DMS153 (cell line): ENCODE data around the gene CDHR3.
A peak's percentile ranks its signal among the peaks of the same experiment; 100 is the strongest.

Source experiments
- DNase-seq: peaks from one replicate; lab custom pipeline; 2025; lab: John Stamatoyannopoulos, UW

Gene CDHR3

DNA sequence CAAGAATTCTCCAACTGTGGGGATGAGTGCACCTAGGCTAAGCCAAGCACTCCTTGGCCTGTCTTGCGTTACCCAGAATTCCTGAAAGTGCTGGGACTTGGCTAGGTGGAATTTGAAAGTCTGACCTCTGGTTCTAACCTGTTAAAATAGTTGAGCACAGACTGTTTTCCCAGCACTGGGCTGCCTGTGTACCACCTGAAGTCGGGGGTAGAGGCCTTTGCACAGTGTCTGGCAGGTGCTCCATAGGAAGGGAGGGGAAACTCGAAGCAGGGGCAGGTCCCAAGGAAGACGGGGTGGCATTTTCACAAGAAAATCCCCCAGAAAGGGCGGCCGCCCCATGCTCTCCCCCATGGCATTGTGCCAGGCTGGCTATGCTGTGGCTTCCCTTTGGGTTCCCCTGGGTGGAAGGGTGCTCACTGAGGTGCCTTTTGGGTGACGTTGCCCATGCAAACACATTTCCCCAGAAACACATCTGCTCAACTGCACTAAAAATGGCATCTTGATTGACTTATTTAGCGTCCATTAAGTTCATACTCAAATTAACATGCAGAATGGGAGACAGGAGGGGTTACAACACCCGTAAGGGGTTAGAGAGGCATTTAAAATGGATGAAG is 86.2 kb downstream of the CDHR3 start:
- no peak for DNase-seq

DNA sequence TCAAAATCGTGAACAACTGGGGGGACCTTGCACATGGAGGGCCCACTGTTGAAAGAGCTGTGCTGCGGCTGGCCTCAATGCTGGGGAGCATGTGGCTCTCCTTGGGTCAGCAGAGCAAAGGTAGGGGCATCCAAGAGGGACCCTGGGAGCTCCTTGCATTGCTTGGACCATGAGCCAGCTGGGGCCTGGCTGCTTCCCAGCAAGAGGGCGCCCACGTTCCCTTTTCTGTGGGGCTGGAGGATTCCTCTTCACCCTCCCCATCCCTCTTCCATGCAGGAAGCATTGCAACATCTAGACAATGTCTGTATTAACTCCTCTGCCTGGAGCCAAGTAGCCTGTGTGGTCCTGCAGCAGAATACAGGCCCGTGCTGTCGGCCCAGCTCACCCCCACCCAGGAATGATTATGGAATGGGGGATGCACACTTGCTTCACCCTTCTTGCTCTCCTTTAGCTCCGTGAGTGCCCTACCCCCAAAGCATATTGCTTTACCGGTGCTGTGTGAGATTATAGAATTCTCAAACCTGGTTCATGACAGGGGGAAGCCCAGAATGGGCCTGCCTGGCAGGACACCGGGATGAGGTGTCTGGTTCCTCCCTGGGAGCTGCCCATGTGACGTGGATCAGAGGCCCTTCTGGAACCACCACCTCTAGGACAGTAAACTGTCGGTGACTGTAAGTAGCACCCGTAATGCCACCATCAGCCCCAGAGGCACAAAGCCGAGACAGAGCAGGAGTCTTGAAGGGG is 87.1 kb downstream of the CDHR3 start:
- no peak for DNase-seq

GRCh38 chr7:106050746-106051117 is 87.7 kb downstream of the CDHR3 start:
- no peak for DNase-seq

GRCh38 chr7:106052681-106053080 is 89.6 kb downstream of the CDHR3 start:
- no peak for DNase-seq

GRCh38 chr7:106053109-106053508 is 90.0 kb downstream of the CDHR3 start:
- no peak for DNase-seq

DNA sequence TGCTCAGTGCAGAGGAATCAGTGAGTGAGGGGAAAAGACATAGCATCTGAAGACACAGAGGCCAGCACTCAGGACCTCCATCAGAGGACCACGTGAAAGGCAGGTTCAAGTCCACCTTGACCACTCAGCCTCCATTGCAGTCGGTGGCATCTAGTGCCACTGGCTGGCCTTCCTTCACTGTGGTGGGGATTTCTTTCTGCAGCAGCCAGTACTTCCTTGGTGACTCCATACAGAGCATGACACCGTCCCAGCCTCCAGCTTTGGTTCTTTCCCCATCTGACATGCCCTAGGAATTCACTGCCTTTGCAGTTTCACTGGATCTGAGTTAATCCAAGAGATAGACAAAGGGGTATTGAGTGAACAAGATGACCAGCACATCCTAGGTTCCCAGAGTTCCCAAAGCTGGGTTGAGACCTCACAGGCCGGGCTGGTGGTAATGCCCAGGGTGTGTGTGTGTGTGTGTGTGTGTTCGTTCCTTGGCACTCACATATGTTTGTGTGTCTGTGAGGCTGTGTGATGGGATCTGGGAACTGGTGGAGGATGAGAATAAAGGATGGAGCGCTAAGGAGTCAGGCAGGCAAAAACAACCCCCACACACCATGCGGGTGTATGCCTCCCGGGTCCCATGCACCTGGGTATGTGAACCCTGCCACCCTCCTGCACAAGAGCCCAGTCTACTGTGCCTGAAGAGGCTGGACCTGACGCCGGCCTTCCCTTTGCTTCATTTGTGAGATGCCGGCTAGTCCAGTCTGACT is 91.3 kb downstream of the CDHR3 start:
- no peak for DNase-seq

- no peak for DNase-seq
These were observed 92.0 kb downstream of the CDHR3 start for GRCh38 chr7:106054971-106055532.

DNA sequence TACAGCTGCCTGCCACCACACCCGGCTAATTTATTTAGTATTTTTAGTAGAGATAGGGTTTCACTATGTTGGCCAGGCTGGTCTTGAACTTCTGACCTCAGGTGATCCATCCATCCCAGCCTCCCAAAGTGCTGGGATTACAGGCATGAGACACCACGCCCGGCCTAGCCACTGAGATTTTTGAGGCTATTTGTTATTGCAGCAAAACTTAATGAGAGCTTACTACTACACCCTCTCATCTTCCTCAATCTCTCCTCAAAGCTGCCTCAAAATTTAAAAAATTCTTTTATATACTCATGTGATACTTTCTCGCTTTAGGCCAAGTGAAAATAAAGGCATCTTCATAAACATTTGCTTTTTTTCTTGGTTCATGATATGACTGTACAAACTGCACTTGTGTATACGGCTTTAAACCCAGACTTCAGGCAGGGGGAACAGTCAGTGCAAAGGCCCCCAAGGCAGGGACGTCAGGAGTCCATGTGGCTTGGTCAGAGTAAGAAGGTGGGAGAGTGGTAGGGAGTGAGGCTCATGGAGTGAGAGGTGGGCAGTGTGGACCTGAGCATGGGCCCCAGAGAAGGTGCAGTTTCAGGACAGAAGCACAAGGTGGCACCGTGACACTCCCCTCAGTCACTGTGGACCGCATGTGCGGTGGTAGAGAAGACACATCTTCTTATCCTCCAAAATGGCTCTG is 93.6 kb downstream of the CDHR3 start:
- peak; percentile 22 for DNase-seq

DNA sequence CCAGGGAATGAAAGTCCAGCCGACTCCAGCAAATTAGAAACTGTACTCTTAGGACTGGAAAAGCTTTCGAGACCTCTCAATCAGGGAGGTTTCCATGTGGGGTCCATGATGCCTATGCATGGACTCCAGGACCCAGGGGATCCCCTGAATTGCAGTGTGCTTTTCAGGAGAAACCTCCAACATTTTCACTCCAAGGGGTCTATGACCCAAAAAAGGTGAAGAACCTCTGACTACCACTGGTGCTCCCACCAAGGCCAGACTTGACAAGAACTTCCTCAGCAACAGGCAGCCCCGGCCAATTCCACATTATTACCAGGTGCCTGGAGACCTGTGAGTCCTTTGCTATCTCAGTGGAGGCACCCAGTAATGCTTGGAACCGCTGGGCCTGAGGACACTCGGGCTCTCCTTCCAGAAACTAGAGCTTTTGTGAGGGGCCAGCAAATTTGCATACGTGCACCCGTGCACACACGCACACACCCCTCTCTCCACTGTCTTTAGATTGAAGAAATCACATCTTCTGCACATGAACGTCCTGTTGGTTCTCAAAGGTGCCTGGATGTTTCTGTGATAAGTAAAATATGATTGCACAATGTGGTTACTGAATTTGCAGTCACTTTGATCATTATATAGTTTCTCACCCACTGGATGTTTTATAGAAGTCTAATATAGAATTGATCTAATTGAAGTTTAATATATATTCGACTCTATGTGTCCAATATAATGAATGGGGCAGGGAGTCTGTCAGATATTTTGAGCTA is 94.3 kb downstream of the CDHR3 start:
- DNase-seq, result no peak

DNA sequence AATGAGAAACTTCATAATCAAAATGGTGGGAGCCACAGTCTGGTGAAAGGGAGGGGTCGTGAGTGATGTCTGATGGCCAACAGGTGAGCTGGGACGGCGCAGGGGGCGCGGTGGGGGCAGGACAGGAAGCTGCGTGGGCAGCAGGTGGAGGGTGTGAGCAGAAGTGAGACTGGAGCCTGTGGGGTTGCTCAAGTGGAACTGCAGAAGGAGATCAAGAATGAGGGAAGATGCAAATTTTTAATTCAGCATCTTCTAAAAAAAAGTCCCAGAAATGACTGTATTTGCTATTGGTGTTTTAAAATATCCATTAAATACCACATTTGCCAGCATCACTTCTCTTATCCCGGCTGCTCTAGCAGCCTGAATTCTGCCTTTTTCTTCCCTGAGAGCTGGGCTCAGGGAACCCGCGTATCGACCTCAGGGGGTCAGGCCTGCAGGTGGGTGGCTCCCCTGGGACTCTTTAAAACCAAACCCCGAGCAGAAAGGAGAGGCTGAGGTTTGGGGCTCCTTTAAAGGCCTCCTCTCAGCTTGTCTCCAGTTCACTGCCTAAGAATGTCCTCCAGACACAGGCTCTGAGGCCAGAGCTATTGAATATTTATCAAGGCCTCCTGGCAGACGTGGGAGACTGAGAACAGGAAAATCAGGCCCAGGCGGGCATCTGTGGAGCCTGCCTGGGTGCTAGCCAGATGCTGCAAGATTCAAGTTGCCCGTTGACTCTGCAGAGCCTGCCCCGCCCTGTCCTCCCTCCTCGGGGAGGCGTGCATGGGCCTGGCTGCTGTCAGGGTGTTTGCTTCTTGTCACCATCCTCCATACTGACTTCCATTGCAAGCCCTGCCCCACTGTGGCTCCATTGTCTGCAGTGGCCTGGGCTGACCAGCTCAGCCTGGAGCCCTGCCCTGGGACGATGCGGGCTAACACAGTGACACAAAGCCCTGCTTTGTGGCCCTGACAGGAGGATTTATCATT is 95.2 kb downstream of the CDHR3 start:
- peak; percentile 36 for DNase-seq

- DNase-seq, result no peak
These were observed 95.9 kb downstream of the CDHR3 start for GRCh38 chr7:106058928-106059324.

GRCh38 chr7:106059556-106059955 is 96.5 kb downstream of the CDHR3 start:
- DNase-seq, result no peak

GRCh38 chr7:106060394-106060920 is 97.4 kb downstream of the CDHR3 start:
- no peak for DNase-seq

DNA sequence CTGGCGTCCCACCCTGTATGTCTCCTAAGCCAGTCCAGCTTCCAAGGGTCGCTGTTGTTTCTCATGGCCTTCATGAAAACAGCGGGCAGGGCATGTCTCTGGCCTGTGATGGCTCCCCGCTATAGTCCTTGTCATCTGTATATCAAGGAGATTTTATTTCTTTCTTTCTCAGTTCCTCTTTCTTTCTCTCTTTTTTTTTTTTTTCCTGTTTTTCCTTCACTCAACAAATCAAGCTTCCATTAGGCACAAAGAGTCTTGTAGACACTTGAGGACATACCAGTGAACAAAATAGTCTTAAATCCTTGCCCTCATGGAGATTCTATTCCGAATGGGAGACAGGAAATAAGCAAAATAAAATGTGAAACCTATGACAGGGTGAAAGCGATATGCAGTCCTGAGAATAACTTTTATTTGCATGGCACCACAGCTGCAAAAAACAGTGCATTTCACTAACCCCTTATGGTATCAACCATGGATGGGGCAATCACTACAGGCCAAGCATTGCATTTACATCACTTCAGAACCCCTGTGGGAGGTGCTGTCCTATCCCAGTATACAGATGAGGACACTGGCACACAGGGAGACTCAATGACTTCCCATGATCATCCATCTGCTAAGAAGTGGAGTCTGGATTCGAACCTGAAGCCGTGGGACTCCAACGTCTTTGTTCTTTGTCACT is 98.4 kb downstream of the CDHR3 start:
- DNase-seq, result no peak

DNA sequence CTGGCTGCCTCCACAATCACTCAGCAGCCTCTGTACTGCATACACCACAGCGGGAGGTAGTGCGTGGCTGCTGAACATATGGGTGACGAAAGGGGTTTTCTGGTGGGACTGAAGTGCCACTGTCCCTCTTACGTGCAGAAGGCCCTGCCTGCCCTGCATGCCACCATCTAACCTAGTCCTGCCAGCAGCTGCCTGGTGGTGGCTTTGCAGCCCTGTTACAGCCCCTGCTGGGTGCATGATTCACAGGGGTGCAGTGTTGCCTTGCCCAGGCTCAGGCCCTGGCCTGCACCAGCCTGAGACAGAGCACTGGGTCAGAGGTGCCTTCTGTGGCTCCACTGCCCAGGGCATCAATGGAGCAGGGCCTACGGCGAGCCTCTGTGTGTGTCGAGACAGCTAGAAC is 98.9 kb downstream of the CDHR3 start:
- DNase-seq, result no peak

DNA sequence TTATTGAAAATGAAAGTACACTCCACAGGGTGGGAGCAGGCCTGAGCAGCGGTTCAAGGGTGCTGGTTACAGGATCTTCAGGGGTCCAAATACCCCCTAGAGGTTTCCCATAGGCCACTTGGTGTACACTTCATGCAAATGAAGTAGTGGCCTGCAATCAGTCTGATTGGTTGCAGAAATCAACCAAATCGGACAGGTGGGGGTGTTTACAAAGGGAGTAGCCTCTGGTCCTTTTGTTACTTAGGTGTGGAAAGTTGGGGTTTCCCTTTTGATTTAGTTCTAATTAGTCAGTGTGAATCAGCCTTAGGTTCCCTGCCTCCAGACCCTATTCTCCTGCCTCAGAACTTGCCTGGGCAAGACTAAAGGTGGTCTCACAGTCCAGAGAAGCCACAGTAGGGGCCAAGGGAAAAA is 99.5 kb downstream of the CDHR3 start:
- DNase-seq, result no peak

GRCh38 chr7:106063024-106063423 is 100.0 kb downstream of the CDHR3 start:
- DNase-seq, result no peak

GRCh38 chr7:106063692-106064091 is 100.6 kb downstream of the CDHR3 start:
- no peak for DNase-seq

- DNase-seq, result no peak
These were observed 101.3 kb downstream of the CDHR3 start for GRCh38 chr7:106064316-106064715.
